Amniotic stem cell (primary cell): ENCODE data around the gene RPS21.

Source experiments
- DNase-seq: peaks from one replicate; lab custom pipeline; 2025; lab: John Stamatoyannopoulos, UW

The RPS21 gene

GRCh38 chr20:62354031-62354808, 32.7 kb upstream of the RPS21 start:
- no peak for DNase-seq

- no peak for DNase-seq
These were observed 32.0 kb upstream of the RPS21 start for GRCh38 chr20:62354811-62355341.

GRCh38 chr20:62355516-62355877, 31.4 kb upstream of the RPS21 start:
- DNase-seq = no peak

GRCh38 chr20:62355878-62356588, 30.9 kb upstream of the RPS21 start:
- DNase-seq = no peak

GRCh38 chr20:62356589-62357186, 30.2 kb upstream of the RPS21 start:
- DNase-seq = no peak

GRCh38 chr20:62357187-62357667, 29.7 kb upstream of the RPS21 start:
- no peak for DNase-seq

- DNase-seq = no peak
These were observed 29.2 kb upstream of the RPS21 start for GRCh38 chr20:62357681-62358080.

- DNase-seq = no peak
These were observed 28.5 kb upstream of the RPS21 start for GRCh38 chr20:62358171-62359042.

- no peak for DNase-seq
These were observed 27.8 kb upstream of the RPS21 start for GRCh38 chr20:62359043-62359490.

- no peak for DNase-seq
These were observed 27.3 kb upstream of the RPS21 start for GRCh38 chr20:62359491-62360121.

- no peak for DNase-seq
These were observed 25.8 kb upstream of the RPS21 start for GRCh38 chr20:62360854-62361798.

GRCh38 chr20:62361799-62362589, 24.9 kb upstream of the RPS21 start:
- no peak for DNase-seq

GRCh38 chr20:62362590-62362940, 24.3 kb upstream of the RPS21 start:
- no peak for DNase-seq

- DNase-seq = no peak
These were observed 23.6 kb upstream of the RPS21 start for GRCh38 chr20:62362991-62363919.

GRCh38 chr20:62363920-62364851, 22.7 kb upstream of the RPS21 start:
- DNase-seq = no peak

GRCh38 chr20:62364911-62365736, 21.8 kb upstream of the RPS21 start:
- DNase-seq = no peak
